Measurements from ENCODE around the gene FSTL3. TPM values are rescaled to one million over a fixed set of nuclear protein-coding genes. Genes with fewer than 3 reads are reported as not detected.

Gene FSTL3
- total RNA-seq, 1 donor from 2014 or later = 5.0 TPM

DNA sequence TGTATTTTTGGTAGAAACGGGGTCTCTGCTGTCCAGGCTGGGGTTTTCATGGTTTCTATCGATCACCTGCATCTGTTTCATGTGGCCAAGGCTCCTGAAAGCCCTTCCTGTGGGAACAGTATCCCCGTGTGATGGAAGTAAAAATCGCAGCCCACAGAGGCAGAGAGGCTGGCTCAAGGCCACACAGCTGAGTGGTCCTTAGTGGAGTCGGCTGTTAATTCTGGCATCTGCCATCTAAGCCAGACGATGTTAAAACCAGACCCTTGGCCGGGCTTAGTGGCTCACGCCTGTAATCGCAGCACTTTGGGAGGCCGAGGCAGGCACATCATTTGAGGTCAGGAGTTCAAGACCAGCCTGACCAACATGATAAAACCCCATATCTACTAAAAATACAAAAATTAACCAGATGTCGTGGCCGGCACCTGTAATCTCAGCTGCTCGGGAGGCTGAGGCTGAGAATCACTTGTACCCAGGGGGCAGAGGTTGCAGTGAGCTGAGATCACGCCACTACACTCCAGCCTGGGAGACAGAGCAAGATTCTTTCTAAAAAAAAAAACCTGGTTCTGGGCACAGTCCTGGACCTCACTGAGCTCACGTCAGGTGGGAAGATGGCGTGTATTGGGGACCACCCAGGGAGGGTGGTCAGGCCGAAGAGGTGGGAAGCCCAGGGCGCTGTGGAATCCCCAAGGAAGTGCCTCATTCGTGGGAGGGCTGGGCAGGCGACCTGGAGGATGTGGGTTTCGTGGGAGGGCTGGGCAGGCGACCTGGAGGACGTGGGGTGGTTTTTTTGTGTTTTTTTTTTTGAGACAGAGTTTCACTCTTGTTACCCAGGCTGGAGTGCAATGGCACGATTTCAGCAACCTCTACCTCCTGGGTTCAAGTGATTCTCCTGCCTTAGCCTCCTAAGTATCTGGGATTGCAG, 56.2 kb downstream of the FSTL3 start:
- no peak for DNase-seq (ENCODE audit: low read depth in 2 of 2)

Other genes with a start within 250 kb of the FSTL3 start
- 4.4 and 28.4 TPM in 2 replicates for gene SHC2, start 215.4 kb upstream of the FSTL3 start, total RNA-seq
- gene MADCAM1, start 179.9 kb upstream of the FSTL3 start, total RNA-seq = under 0.01 TPM in 1 of 2 replicates, not detected in the other
- 26.4 and 29.4 TPM in 2 replicates for gene TPGS1, start 168.9 kb upstream of the FSTL3 start, total RNA-seq
- gene CDC34, start 144.6 kb upstream of the FSTL3 start, total RNA-seq = 74.3 and 89.3 TPM in 2 replicates
- gene GZMM, start 132.3 kb upstream of the FSTL3 start, total RNA-seq = not detected in 2 replicates
- gene BSG, start 103.8 kb upstream of the FSTL3 start, total RNA-seq = 184 and 198 TPM in 2 replicates
- 0.40 and 0.44 TPM in 2 replicates for gene HCN2, start 86.5 kb upstream of the FSTL3 start, total RNA-seq
- 14.4 and 18.8 TPM in 2 replicates for gene POLRMT, start 42.9 kb upstream of the FSTL3 start, total RNA-seq
- not detected in 2 replicates for gene FGF22, start 36.5 kb upstream of the FSTL3 start, total RNA-seq
- gene RNF126, start 13.2 kb upstream of the FSTL3 start, total RNA-seq = 25.5 and 27.8 TPM in 2 replicates
- gene PRSS57, start 19.1 kb downstream of the FSTL3 start, total RNA-seq = not detected in 2 replicates
- gene PALM, start 32.5 kb downstream of the FSTL3 start, total RNA-seq = 23.1 and 36.9 TPM in 2 replicates
- under 0.01 TPM in 1 of 2 replicates, not detected in the other for gene MISP, start 74.7 kb downstream of the FSTL3 start, total RNA-seq
- 113 and 124 TPM in 2 replicates for gene PTBP1, start 121.1 kb downstream of the FSTL3 start, total RNA-seq
- under 0.01 and 0.44 TPM in 2 replicates for gene PLPPR3, start 145.6 kb downstream of the FSTL3 start, total RNA-seq
- gene AZU1, start 151.4 kb downstream of the FSTL3 start, total RNA-seq = not detected in 2 replicates
- not detected in 2 replicates for gene PRTN3, start 164.6 kb downstream of the FSTL3 start, total RNA-seq
- gene ELANE, start 175.9 kb downstream of the FSTL3 start, total RNA-seq = not detected in 2 replicates
- 1.2 and 3.9 TPM in 2 replicates for gene CFD, start 183.3 kb downstream of the FSTL3 start, total RNA-seq
- gene MED16, start 216.8 kb downstream of the FSTL3 start, total RNA-seq = 19.0 TPM in 2 replicates
- not detected in 2 replicates for gene RNU6-9, start 217.1 kb downstream of the FSTL3 start, total RNA-seq
- 27.2 and 28.8 TPM in 2 replicates for gene R3HDM4, start 236.8 kb downstream of the FSTL3 start, total RNA-seq
- gene KISS1R, start 240.9 kb downstream of the FSTL3 start, total RNA-seq = not detected in 2 replicates
- 6.8 and 9.5 TPM in 2 replicates for gene ARID3A, start 249.6 kb downstream of the FSTL3 start, total RNA-seq